CD4-positive, alpha-beta T cell treated with Interleukin-6 for 4 hours (primary cell): ENCODE data around the gene ABCD4.
"Not testable (repeated sequence)": the region's sequence is repeated elsewhere in the genome, so short reads cannot be mapped to it uniquely, and the experiment has no call there.

Experiments
- DNase-seq: peaks from one replicate; pipeline ENCODE4 v3.0.0-alpha.2; 2020; ENCODE audit warnings: mixed read lengths

Gene ABCD4

DNA sequence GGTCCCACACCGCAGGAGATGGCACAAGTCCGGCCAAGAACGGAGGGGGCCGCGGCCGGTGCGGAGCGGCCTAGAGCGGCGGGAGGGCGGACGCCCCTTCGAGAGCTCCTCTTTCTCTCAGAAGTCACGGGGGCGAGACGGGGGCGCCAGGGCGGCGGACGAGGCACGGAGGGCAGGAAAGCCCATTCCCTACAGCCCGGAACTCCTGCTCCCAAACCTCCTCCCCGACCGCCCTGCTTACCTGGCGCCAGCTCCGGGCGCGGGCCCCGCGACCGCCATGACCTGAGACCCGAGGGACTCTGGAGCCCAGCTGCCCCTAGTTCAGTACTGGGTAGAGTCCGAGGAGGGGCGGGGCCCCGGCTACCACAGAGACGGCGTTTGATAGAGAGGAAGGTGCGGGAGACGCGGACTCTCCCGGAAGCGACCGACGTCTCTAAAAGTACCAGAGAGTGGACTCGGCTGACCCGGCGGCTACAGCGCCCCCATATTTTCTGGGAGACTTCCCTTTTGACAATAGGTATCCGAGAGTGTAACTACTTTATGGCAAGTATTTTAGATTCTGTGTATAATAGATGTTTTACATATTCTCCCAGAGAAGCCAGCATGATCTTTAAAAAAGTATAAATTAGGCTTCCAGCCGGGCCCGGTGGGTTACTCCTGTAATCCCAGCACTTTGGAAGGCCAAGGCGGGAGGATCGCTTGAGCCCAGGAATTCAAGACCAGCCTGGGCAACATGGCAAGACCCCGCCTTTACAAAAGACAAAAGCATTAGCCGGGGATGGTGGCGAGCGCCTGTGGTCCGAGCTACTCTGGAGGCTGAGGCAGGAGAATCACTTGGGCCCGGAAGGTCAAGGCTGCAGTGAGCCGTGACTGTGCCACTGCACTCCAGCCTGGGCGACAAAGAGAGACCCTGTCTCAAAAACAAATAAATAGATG, at the start of gene ABCD4:
Gene ABCD4 (minus strand): TSS at position 301 of the 936 bp plus-strand sequence. CDS start 22 bp downstream, at position 279.
- peak; percentile 90 for DNase-seq

DNA sequence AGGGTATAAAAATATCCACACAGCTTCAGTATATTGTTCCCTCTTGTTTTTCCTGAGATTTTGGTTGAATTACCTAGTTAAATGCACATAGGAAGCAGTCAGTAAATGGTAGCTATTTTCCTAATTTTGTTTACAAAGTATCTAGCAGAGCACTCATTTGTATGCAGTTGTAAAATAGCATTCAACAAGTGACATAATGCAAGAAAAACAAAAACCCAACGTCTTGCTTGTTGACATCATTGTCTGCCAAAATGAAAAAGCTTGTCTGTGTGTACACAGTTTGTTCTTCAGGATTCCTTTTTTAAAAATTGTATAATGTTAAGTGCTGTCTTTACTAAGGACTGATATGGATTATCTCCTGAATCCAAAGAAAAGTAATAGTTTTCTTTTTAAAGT, 48.2 kb upstream of the ABCD4 start:
- DNase-seq: no peak

DNA sequence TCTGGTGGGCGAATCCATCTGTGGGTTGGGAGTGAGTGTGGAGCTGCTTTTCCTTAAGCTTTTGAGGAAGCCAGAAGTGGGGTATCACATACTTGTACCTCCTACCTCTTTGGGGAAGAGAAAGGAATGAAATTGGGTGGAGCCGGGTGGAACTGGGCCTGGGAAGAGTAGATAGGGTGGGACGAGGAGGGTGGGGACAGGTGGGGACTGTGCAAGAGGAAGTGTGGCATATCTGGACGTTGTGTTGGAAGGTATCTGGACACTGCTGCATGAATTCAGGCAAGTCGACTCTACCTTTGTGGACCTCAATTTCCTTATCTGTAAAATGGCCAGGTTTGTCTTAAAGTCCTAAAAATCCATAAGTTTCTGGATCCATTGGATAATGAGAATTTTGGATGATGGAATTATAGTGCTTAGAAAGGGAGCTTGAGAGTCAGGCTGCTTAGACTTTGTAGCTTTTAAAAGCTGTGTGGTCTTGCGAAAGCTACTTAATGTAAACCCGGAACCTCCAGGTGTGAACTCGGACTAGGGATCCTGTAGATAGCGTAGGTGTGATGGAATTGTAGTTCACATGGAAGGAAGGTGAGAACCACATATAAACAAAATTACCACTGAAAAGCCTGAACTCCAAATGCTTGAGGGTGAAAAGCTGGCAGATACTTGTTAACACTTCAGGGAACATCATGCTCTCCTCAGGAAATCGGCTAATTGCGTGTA, 47.6 kb upstream of the ABCD4 start:
- DNase-seq: no peak

DNA sequence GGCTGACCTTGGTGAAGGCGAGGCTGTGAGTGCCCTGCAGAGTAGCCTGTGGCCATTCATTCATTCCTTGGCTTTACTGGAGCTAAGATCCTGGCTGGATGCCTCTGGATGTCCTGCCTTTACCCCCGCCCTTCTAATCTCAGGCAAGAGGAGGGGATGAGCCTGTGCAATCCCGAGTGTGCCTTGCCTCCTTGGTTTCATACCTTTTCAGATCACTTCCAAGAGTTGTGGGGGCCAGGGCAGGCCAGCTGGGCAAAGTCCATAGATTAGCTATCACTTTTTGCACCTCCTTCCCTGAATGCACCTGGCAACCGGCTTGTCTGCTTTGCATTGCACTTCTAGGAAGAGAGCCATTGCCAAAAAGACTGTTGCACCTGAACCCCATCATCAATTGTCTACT, 47.0 kb upstream of the ABCD4 start:
- no peak for DNase-seq

DNA sequence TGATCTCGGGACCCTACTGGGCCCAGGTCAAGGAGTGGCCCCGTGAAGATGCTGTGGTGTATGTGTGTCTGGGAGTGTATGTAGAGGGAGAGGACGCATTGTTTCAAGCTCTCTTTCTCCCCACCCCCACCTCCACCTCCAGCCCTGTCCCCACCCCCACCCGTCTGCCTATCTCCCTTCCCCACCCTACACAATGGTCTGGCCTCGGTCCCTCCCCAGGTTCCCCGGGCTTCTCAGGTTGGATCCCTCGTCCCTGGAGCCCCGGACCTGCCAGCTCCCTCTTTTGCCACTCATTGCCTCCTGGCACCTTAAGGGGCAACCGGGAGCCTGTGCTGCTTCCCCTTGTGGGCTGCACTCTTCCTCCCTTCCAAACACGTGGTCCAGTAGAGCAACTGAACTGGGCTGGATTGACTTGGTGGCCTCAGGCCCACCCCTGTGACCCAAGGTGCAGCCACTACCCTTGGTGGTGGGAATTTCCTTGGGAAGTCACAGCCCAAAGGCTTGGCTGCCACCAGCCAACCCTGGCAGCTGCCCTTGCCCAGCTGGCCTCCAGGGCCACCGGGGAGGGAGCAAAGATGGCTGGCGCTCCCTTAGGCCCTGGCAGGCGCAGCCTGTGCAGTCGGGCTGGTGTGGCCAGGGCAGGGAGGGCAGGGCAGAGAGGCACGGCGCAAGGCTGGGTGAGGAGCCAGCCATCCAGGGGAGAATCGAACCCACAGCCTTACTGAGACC, 46.2 kb upstream of the ABCD4 start:
- no peak for DNase-seq

DNA sequence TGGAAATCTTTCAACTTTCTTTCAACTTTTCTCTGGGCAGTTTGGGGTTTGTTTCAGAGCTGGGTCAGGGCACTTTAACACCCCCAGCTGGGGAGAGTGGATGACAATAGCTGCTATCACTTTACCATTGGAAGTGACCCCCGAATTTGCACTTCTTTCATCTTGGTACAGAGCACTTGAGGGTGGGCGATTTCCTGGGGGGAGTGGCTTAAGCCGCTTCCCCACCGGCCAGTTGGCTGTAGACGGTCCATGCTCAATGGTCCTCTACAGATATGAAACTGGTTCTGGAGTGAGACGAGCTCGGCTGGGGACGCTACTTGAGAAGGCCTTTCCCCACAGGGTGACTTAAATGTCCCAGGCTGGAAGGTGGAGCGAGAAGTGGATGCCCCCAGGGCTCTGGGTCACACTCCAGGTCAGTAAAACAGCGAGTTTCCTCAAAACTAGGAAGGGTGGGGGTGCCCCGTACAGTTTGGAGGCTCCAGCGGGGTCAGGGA, 45.6 kb upstream of the ABCD4 start, which contains the start of gene VRTN:
Gene VRTN (plus strand): TSS at position 231 of the 494 bp plus-strand sequence. CDS start 8,313 bp downstream, outside the sequence.
- DNase-seq: no peak

DNA sequence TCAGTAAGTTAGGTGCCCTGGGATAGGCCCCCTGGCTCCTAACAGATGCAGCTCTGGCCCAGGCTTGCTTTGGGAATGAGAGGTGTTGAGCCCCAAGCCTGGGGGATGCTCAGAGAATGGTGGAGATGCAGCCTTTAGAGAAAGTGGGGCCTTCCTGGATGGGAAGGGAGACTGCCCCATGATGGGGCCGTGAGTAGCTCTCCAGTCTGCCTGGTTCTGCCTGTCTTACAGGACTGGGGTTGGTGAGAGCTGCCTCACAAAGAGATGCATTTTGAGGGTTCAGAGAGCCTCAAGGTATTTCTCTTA, 45.0 kb upstream of the ABCD4 start:
- DNase-seq: no peak

DNA sequence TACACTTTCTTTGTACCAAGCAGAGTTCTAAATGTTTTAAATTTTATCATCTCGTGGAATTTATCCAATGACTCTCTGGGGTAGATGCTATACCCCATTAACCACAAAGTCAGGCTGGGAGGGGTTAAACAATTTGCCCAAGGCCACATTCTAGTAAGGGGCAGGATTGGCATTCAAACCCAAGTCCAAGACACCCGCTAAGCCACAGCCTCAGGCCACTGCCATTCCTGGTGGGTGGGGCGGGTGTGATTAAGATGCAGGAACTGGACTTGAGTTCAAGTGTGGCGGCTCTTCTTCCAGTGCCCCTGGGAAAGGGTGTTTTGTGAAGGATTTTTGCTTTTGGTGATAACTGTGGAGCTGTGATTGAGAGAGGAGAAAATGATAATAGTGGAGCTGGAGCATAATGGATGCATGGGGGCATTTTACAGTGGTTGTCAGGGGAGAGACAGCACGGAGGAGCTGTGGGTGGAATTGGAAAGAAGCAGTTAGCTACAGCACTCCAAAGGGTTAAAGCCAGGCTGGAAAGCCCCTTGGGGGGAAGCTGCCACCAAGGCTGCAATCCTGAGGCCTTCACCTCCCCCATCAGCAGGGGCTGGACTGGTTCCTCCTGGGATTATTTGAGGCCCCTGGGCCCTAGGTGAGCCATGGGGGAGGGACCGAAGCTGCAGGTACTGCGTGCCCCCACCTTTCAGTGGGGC, 44.5 kb upstream of the ABCD4 start:
- DNase-seq: no peak

DNA sequence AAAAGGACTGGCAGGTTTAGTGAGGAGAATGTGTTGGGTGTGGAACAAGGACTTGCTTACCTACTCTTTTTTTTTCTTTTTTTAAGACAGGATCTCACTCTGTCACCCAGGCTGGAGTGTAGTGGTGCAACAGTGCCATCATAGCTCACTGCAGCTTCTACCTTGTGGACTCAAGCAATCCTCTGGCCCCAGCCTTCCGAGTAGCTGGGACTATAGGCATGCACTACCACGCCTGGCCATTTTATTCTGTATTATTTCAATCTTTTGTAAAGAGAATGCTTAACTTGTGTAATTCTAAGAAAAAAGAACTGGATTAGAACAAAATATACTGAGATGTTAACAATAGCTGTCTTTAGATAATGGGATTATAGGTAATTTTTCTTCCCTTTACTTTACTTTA, 43.6 kb upstream of the ABCD4 start:
- DNase-seq: no peak

DNA sequence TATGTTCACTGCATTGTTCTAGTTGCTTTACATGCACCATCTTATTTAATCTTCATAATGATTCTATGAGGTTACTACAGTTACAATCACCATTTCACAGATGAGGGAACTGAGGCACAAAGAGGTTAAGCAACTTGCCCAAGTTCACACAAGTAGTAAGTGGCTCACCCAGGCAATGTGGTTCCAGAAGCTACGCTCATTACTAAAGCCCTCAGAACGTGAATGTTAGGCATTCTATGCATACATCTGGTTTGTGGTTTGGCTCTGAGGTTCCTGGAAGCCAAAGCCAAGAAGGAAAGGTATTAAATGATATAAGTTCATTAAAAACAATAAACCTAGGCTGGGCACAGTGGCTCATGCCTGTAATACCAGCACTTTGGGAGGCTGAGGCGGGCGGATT, 31.2 kb upstream of the ABCD4 start:
- no peak for DNase-seq

DNA sequence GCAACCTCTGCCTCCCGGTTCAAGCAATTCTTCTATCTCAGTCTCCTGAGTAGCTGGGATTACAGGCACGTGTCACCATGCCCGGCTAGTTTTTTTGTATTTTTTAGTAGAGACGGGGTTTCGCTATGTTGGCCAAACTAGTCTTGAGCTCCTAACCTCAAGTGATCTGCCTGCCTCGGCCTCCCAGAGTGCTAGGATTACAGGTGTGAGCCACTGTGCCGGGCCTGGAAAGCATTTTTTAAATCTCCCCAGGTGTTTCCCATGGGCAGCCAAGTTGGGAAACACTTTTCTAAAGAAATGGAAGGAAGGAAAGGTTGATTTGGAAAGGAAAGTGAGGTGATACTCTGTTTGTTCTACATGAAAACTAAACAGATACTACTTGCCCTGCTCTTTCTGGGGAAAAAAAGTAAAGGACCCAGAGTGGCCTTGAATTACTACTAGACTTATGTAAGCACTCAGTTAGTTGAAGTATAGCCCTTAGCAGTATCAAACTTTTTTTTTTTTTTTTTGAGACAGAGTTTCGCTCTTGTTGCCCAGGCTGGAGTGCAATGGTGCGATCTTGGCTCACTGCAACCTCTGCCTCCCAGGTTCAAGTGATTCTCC, 27.3 kb upstream of the ABCD4 start:
- DNase-seq: not testable (repeated sequence)

DNA sequence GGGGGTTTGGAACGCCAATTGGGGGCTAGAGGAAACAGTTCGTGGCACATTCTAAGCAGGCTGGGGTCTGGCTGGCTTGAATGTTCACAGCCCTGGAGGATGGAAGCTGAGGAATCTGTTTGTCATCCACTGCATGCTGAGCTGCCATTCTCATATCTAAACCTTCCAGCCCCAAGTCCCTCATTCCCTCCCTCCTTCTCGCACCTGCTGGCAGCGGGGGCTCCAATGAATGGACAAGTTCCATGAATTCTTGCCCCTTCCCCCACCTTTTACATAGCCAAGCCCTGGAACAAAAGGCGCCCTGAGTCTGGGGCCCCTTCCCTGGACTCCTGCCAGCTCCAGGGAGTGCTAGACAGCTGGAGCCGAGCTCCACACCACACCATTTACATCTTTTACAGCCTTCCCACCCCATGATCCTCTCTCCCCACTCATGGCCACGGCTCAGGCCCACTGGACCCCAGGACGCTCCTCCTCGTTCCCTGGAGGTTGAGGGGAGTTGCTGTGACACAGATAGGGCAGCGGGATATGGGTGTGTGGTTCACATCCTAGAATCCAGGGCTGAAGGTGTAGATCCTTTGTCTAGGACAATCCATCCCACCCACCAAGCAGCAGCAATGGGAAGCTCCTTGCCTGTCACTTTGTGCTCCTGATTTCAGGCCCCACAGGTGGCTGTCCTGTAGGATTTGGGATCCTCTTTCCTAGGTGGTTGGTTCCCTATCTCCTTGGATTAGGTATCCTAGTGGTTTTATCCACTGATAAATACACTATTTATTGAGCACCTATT, 23.8 kb upstream of the ABCD4 start:
- no peak for DNase-seq

DNA sequence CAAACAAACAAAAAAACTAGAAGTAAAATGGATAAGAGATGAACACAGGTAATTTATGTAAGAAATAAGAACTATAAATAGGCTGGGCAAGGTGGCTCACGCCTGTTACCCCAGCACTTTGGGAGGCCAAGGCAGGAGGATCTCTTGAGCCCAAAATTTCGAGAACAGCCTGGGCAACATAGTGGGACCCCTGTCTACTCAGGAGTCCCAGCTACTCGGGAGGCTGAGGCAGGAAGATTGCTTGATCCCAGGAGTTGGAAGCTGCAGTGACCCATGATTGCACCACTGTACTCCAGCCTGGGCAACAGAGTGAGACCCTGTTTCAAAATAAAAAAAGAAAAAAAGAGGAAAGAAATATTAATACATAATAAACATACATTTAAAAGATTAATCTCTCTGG, 22.7 kb upstream of the ABCD4 start:
- no peak for DNase-seq

DNA sequence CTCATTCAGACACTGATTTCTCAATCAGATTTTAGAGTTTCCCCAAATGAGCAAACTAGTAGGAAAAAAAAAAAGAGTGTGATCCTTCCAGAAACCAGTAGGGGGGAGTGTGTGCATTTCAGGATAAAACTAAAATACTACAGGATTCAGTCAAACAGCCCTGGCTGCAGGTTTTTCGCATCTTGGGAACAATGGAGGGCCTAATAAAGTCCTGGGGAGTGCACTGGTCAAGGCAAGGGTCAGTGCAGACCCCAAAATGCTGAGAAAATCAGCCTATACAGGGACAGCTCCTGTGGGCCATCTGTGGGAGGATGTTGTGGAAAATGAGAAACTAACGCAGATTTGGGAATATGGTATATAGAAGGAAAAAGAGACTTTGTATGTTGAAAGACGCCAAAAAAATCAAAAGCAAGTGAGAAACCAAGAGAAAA, 22.2 kb upstream of the ABCD4 start:
- DNase-seq: no peak

DNA sequence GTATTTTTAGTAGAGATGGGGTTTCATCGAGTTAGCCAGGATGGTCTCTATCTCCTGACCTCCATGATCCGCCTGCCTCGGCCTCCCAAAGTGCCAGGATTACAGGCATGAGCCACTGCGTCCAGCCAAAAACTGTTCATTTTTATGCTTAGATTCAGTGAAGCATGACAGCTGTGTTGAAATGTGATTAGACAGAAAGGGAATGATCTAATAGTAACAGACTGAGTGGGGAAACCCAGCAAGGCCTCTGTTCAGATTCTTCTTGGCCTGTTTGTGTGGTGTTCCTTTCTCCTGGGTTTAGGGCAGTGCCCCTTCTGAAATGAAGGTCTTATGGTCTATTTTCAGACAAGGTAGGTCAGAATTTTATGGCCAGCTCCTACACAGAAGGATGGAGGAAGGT, 11.8 kb upstream of the ABCD4 start:
- no peak for DNase-seq

DNA sequence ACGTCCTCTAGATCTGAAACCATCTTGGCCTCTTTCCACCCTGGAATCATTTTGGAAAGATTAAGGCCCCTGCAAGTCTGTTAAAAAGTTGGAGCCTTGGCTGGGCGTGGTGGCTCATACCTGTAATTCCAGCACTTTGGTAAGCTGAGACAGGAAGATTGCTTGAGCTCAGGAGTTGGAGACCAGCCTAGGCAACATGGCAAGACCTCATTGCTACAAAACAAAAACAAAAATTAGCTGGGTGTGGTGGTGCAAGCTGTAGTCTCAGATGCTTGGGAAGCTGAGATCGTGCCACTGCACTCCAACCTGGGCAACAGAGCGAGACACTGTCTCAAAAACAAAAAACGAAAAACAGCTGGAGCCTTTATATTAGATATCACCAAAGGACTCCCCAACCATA, 10.9 kb upstream of the ABCD4 start:
- no peak for DNase-seq

DNA sequence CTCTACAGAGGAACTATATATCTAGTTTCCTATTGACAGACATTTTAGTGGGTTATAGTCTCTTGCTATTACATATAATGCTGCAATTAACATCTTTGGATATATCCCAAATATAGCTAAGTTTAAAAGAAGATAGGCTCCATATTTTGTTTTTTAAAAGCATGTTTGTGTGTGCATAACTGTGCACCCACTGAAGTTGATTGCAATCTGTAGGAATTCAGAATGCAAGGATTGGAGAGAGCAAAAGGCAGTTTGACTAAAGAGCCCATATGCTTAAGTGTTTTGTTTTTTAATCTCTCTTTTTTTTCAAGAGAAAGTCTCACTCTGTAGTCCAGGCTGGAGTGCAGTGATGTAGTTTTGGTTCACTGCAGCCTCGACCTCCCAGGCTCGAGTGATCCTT, 9.4 kb upstream of the ABCD4 start:
- DNase-seq: no peak

DNA sequence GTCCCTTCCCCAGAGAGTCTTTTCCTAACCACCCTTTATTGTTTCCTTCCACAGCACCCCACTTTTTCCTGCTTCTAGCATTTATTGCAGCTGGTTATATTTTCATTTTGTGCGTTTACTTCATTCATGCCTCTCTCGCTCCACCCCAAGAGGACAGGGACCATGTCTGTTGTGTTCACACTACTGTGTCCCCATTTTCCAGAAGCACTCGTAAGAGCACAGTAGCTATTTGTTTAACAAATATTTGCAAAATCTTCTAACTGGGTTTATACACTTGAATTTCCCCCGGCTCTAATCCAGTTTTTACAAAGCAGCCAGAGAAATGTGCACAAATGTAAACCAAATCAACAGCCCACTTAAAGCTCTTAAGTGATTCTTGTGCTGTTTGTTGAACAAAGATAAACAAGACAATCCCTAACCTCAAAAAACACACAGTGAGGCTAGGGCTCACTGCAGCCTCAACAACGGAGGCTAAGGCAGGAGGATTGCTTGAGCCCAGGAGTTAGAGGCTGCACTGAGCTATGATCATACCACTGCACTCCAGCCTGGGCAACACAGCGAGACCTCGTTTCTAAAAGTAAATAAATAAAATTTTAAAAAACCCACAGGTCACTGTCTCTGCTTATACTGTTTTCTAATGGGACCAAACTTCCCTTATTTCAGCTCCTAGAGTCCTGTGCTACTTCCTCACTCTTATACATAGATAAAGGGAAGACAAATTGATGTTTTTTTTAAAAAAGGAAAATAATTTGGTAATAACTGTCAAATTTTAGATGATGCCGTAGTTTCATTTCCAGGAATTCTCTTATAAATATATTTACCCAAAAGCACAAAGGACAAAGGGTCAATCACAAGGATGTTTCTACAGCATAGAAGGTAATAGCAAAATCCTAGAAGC, 6.6 kb upstream of the ABCD4 start:
- no peak for DNase-seq

DNA sequence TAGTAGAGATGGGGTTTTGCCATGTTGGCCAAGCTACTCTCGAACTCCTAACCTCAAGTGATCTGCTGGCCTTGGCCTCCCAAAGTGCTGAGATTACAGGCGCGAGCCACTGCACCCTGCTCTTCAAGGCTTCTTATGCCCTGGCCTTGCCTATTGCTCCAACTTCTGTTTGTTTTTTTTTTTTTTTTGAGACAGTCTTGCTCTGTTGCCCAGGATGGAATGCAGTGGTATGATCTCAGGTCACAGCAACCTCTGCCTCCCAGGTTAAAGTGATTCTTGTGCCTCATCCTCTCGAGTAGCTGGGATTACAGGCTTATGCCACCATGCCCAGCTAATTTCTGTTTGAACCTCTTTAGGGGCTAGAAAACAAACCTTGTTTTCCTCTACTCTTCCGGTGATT, 6.0 kb upstream of the ABCD4 start:
- no peak for DNase-seq

DNA sequence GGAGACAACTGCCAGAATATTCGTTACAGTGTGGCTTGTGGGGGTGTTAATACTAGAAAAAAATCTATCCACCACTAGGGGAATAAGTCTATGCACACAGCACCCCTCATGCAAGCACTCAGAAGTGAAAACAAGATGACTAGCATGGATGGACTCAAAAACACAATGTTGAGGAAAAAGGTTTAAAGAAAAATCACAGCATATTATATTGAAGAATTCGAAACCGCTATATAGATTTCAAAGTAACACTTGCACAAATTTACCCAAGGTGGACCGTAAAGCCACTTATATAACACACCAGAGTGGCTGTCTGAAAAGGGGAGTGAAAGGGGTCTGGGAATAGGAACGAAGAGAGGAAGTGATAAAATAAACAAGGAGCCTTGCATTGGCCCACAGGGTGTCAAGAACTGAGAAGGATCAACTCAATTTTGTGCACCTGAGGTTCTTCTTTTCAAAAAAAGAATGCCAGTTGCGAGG, 544 bp downstream of the ABCD4 start:
- DNase-seq: peak; percentile 35
